ENCODE results near the gene LIG4. TPM values are rescaled to one million over a fixed set of nuclear protein-coding genes. Genes with fewer than 3 reads are reported as not detected.

The LIG4 gene
- total and polyA plus RNA-seq, 2 donors from 2014 or later = 5.9 to 9.3 TPM

GRCh38 chr13:108168929-108169328 lies 46.4 kb downstream of the LIG4 start:
- H3K4me1 ChIP-seq (ENCODE audit: control insufficient read depth in 2 of 3, insufficient read depth in 2 of 3, low read depth in 1 of 3, low read length in 3 of 3) = no peaks in the 10 kb centered on the region
- no peak overlapping the region for H3K27ac ChIP-seq (ENCODE audit: low read depth in 2 of 2, low read length in 2 of 2)
- no peak overlapping the region for H3K9ac ChIP-seq (ENCODE audit: low read length in 3 of 3)
- intact Hi-C loops (cut with DNase I) = no loop called here
- no peak overlapping the region for H3K4me3 ChIP-seq (ENCODE audit: low read length in 3 of 3)
- no peaks in the 10 kb centered on the region for H3K36me3 ChIP-seq (ENCODE audit: control insufficient read depth in 2 of 3, insufficient read depth in 3 of 3, low read length in 3 of 3)
- no peak for TF ChIP-seq CTCF (IDR thresholded peaks at IDR 0.05; ENCODE audit: borderline replicate concordance, extremely low read depth, insufficient read depth)
- DNase-seq (peak in 1 of 5 donors; percentile 43), FAIRE-seq (no peak)
- no peaks in the 10 kb centered on the region for H3K27me3 ChIP-seq (ENCODE audit: control insufficient read depth, insufficient read depth, low read length)
- H3K9me3 ChIP-seq (ENCODE audit: control insufficient read depth in 2 of 3, insufficient read depth in 1 of 3, low read length in 3 of 3) = no peaks in the 10 kb centered on the region

GRCh38 chr13:108166078-108166477 lies 49.3 kb downstream of the LIG4 start:
- DNase-seq = no peak

GRCh38 chr13:108158746-108159145 lies 56.6 kb downstream of the LIG4 start:
- no peak for DNase-seq
- no peaks in the 10 kb centered on the region for H3K27me3 ChIP-seq (ENCODE audit: control insufficient read depth, insufficient read depth, low read length)
- no peak for TF ChIP-seq CTCF (IDR thresholded peaks at IDR 0.05; ENCODE audit: borderline replicate concordance, extremely low read depth, insufficient read depth)
- no peak overlapping the region for H3K9ac ChIP-seq (ENCODE audit: low read length in 3 of 3)
- no peaks in the 10 kb centered on the region for H3K9me3 ChIP-seq (ENCODE audit: control insufficient read depth in 2 of 3, insufficient read depth in 1 of 3, low read length in 3 of 3)
- no peaks in the 10 kb centered on the region for H3K36me3 ChIP-seq (ENCODE audit: control insufficient read depth in 2 of 3, insufficient read depth in 3 of 3, low read length in 3 of 3)
- intact Hi-C loops (cut with DNase I) = loop anchor here (10.0 kb wide), 1 partner anchor 954 kb away; no protein-coding TSS in a partner anchor
- no peaks in the 10 kb centered on the region for H3K4me1 ChIP-seq (ENCODE audit: control insufficient read depth in 2 of 3, insufficient read depth in 2 of 3, low read depth in 1 of 3, low read length in 3 of 3)
- no peak overlapping the region for H3K27ac ChIP-seq (ENCODE audit: low read depth in 2 of 2, low read length in 2 of 2)
- FAIRE-seq = no peak
- H3K4me3 ChIP-seq (ENCODE audit: low read length in 3 of 3) = no peak overlapping the region

More at GRCh38 chr13:108166078-108166477, 49.3 kb downstream of the LIG4 start:
- TF ChIP-seq CTCF (IDR thresholded peaks at IDR 0.05; ENCODE audit: borderline replicate concordance, extremely low read depth, insufficient read depth) = no peak
- Histone ChIP-seq H3K27ac (ENCODE audit: low read depth in 2 of 2, low read length in 2 of 2) (no peak overlapping the region), H3K27me3 (ENCODE audit: control insufficient read depth, insufficient read depth, low read length) (no peaks in the 10 kb centered on the region), H3K9me3 (ENCODE audit: control insufficient read depth in 2 of 3, insufficient read depth in 1 of 3, low read length in 3 of 3) (no peaks in the 10 kb centered on the region), H3K4me3 (ENCODE audit: low read length in 3 of 3) (no peak overlapping the region), H3K9ac (ENCODE audit: low read length in 3 of 3) (no peak overlapping the region), H3K4me1 (ENCODE audit: control insufficient read depth in 2 of 3, insufficient read depth in 2 of 3, low read depth in 1 of 3, low read length in 3 of 3) (no peaks in the 10 kb centered on the region), H3K36me3 (ENCODE audit: control insufficient read depth in 2 of 3, insufficient read depth in 3 of 3, low read length in 3 of 3) (no peaks in the 10 kb centered on the region)
- no peak for FAIRE-seq
- intact Hi-C loops (cut with DNase I) = no loop called here

Other genes with a start within 250 kb of the LIG4 start
- 9.4 TPM for gene ABHD13, start 2.9 kb upstream of the LIG4 start, total RNA-seq
- 4.9 TPM for gene ABHD13, start 2.9 kb upstream of the LIG4 start, polyA plus RNA-seq (ENCODE audit: insufficient read depth, low read depth, low replicate concordance)
- gene TNFSF13B, start 54.2 kb upstream of the LIG4 start, total RNA-seq = 5.3 TPM
- 1.1 TPM for gene TNFSF13B, start 54.2 kb upstream of the LIG4 start, polyA plus RNA-seq (ENCODE audit: insufficient read depth, low read depth, low replicate concordance)